Choroid plexus epithelial cell (primary cell): Measurements from ENCODE around the gene CRIP3.
"Not testable (repeated sequence)": the region's sequence is repeated elsewhere in the genome, so short reads cannot be mapped to it uniquely, and the experiment has no call there.

Experiments
- DNase-seq: peaks from one replicate; pipeline ENCODE4 v3.0.0-alpha.2; 2010; ENCODE audit warnings: low read depth
- H3K4me3 ChIP-seq: 2 replicates; pipeline ENCODE4 v1.5.1; 2011; ENCODE audit warnings: low read depth, mild to moderate bottlenecking, control low read depth, low read length, moderate library complexity
- TF ChIP-seq, protein P1 (sequence below): conservative IDR thresholded peaks from 2 replicates; pipeline ENCODE4 v1.5.1; 2011; ENCODE audit warnings: low read depth, mild to moderate bottlenecking, control low read depth, inconsistent platforms, low read length, moderate library complexity

Gene CRIP3

DNA sequence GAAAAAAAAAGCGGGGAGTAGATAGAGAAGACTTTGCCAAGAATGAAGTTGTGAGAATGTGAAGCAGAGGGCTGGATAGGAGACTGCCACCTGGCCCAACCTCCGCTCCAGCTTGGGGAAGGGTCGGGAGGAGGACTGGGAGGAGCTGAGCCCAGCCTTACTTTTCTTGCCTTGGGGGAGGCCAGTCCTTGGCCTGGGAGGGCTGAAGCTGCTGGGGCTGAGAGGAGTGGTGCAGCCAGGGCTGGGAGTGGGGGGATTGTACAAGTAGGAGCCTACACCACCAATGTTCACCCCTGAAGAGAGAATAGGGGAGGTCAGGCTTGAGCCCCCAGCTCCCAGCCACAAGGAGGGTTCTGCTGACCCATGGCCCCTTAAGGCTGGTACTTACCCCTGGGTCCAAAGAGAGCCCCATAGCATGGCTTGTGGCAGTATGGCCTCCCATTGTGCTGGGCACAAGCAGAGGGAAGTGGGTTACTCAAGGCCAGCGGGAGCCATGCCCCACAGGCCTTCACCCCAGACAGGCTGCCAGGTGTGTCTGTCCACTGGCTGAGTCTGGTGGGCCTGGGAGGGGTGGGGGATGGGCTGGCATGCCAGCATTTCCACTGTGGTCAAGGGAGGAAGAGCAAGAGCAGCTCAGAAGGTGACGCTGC lies 1.1 kb downstream of the CRIP3 start:
- TF ChIP-seq, protein P1, sequence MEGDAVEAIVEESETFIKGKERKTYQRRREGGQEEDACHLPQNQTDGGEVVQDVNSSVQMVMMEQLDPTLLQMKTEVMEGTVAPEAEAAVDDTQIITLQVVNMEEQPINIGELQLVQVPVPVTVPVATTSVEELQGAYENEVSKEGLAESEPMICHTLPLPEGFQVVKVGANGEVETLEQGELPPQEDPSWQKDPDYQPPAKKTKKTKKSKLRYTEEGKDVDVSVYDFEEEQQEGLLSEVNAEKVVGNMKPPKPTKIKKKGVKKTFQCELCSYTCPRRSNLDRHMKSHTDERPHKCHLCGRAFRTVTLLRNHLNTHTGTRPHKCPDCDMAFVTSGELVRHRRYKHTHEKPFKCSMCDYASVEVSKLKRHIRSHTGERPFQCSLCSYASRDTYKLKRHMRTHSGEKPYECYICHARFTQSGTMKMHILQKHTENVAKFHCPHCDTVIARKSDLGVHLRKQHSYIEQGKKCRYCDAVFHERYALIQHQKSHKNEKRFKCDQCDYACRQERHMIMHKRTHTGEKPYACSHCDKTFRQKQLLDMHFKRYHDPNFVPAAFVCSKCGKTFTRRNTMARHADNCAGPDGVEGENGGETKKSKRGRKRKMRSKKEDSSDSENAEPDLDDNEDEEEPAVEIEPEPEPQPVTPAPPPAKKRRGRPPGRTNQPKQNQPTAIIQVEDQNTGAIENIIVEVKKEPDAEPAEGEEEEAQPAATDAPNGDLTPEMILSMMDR: no peak
- DNase-seq: no peak
- H3K4me3 ChIP-seq: no peak overlapping the region

DNA sequence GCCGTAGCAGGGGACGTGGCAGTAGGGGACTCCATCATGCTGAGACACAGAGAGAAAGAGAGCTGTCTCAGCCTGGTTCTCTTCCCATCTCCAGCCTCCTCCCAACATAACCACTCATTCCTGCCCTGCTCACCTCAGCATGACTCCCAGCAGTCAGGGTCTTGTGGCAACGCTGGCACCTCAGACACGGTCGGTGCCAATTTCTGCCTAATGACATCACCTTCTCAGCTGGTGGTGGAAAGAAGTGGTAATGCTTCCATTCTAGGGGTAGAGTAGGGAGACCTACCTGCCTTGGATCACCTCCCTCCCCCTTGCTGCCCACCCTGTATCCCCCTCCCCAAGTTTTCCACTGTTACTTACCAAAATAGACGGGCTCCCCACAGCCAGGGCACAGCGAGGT lies 2.5 kb downstream of the CRIP3 start:
- no peak overlapping the region for H3K4me3 ChIP-seq
- TF ChIP-seq, protein P1: no peak
- no peak for DNase-seq

DNA sequence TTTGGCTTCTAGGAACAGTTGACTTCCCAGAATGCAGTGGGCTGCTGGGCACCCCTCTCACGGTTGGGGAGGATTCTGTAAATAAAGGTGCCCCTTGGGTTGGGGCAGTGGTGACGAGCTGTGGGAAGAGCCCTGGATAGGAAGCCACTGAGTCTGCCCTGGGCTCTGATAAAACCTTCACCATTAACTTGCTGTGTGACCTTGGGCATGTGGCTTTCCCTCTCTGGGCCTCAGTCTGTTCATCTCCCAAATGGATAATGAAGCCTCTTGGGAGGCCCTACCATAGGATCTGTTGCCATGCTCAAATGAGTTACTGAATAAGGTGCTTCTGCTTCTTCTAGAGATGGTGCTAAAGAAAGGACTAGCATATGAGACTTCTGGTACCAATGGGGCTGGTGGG lies 3.7 kb downstream of the CRIP3 start:
- H3K4me3 ChIP-seq: no peak overlapping the region
- TF ChIP-seq, protein P1: no peak

DNA sequence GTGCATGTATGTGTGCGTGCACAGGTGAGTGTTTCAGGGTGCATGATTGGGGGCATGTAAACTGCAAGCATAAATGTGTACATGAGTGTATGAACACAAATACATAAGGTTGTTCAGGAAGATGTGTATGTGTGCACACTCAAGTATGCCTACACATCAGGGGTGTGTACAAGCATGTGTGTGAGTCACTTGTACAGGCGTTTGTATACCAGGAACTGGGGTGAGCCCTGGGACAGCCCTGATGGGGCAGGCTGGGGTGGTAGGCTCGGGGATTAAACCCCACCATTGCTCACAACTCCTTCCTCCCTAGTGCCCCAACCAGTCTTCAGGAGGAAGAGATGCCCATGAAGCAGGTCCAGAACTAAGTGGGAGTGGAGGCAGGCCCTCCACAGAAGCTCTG lies 4.3 kb downstream of the CRIP3 start:
- no peak overlapping the region for H3K4me3 ChIP-seq
- TF ChIP-seq, protein P1: no peak
- DNase-seq: no peak

More for the DNA sequence above, 3.7 kb downstream of the CRIP3 start:
- DNase-seq: no peak

DNA sequence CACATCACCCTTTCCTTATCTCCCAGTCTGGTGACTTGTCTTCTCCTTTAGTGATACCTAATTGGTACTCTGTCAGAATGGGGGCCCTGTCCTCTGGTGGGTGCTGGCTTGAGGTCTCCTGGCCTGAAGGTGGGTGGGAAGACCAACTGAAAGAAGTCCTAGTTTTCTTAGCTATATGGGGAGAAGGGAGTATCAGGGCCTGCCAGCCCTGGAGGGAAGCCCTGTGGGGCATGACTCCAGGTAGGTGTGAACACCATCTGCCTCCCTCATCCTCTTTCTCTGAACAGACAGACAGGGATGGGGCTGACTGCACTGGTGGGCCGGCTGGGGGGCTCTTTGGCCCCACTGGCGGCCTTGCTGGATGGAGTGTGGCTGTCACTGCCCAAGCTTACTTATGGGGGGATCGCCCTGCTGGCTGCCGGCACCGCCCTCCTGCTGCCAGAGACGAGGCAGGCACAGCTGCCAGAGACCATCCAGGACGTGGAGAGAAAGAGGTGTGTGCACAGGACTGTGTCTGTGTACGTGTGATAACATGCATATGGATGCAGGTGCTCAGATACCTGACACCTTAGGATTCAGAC lies 4.8 kb downstream of the CRIP3 start:
- TF ChIP-seq, protein P1: no peak
- H3K4me3 ChIP-seq: no peak overlapping the region
- no peak for DNase-seq

DNA sequence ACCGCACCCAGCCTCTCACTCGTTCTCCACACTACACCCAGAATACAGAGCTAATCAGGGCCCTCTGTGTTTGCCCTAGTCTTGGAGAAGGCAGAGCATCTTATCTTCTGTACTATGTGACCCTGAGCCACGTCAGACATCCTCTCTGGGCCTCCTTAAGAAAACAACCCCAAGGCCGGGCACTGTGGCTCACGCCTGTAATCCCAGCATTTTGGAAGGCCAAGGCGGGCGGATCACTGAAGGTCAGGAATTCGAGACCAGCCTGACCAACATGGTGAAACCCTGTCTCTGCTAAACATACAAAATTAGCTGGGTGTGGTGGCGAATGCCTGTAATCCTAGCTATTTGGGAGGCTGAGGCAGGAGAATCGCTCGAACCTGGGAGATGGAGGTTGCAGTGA lies 5.6 kb downstream of the CRIP3 start:
- not testable (repeated sequence) for DNase-seq, H3K4me3 ChIP-seq

DNA sequence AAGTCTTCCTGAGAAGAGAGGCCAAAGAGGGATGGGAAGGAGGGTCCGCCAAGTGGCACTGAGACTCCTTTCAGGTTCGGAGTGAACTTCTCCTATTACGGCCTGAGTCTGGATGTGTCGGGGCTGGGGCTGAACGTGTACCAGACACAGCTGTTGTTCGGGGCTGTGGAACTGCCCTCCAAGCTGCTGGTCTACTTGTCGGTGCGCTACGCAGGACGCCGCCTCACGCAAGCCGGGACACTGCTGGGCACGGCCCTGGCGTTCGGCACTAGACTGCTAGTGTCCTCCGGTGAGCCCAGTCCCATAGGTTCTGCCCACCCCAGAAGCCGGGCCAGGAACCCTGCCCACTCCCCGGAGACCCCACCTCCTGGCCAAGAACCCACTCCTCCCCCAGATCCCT lies 6.5 kb downstream of the CRIP3 start:
- DNase-seq: no peak
- TF ChIP-seq, protein P1: no peak
- no peak overlapping the region for H3K4me3 ChIP-seq
